ENCODE results near the gene SEM1.

DNA sequence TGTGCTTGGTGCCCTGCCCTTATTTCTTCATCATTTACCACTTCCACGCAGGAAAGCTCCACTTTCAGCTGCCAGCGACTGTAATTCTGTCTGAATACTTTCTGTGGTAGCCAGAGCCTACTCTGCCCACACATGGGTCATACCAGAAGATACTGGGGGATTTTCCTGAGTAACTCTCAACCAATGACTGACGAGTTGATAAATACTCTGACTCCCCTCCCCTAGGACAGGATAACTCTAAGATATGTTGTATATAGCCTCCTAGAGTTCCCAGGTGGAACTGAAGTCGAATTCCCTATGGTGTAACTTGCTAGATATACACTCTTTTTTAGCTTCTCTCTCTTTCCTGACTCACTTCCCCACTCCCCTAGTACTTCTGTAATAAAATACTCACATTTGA lies 29.8 kb downstream of the SEM1 start:
- TF ChIP-seq, protein P1, sequence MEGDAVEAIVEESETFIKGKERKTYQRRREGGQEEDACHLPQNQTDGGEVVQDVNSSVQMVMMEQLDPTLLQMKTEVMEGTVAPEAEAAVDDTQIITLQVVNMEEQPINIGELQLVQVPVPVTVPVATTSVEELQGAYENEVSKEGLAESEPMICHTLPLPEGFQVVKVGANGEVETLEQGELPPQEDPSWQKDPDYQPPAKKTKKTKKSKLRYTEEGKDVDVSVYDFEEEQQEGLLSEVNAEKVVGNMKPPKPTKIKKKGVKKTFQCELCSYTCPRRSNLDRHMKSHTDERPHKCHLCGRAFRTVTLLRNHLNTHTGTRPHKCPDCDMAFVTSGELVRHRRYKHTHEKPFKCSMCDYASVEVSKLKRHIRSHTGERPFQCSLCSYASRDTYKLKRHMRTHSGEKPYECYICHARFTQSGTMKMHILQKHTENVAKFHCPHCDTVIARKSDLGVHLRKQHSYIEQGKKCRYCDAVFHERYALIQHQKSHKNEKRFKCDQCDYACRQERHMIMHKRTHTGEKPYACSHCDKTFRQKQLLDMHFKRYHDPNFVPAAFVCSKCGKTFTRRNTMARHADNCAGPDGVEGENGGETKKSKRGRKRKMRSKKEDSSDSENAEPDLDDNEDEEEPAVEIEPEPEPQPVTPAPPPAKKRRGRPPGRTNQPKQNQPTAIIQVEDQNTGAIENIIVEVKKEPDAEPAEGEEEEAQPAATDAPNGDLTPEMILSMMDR (IDR thresholded peaks at IDR 0.05) = no peak
- TF ChIP-seq POLR2A (IDR thresholded peaks at IDR 0.05) (no peak), POLR2AphosphoS5 (IDR thresholded peaks at IDR 0.05; ENCODE audit: insufficient read depth in 1 of 2, low read depth in 1 of 2) (no peak)
